Loucy (cell line): ENCODE measurements around the gene GPATCH2L.

Source experiments
- H2AFZ ChIP-seq: fragments of 200-600 bp; sonication (generic); 2 replicates; pipeline ENCODE4 v1.6.0; 2016; ENCODE audit warnings: antibody characterized with exemption, mild to moderate bottlenecking, low read length, moderate library complexity
- H3F3A ChIP-seq: fragments of 200-600 bp; 2 replicates; pipeline ENCODE4 v1.6.0; 2016; ENCODE audit warnings: antibody characterized with exemption, low read depth, mild to moderate bottlenecking
- H3K27me3 ChIP-seq: fragments of 200-600 bp; sonication (generic); 2 replicates; pipeline ENCODE4 v1.6.1; 2014; ENCODE audit warnings: low read length, mild to moderate bottlenecking; ENCODE audit not compliant: insufficient read depth, poor library complexity, severe bottlenecking
- H3K36me3 ChIP-seq: fragments of 200-600 bp; sonication (generic); 2 replicates; pipeline ENCODE4 v1.6.1; 2016; ENCODE audit warnings: low read length; ENCODE audit not compliant: insufficient read depth
- H3K4me1 ChIP-seq: fragments of 200-600 bp; sonication (generic); 2 replicates; pipeline ENCODE4 v1.5.1; 2014; ENCODE audit warnings: low read length, mild to moderate bottlenecking; ENCODE audit not compliant: insufficient read depth, poor library complexity, severe bottlenecking
- H3K4me2 ChIP-seq: fragments of 200-600 bp; sonication (generic); 2 replicates; pipeline ENCODE4 v1.6.0; 2014; ENCODE audit warnings: antibody characterized with exemption, low read length, low read depth, mild to moderate bottlenecking; ENCODE audit not compliant: poor library complexity, severe bottlenecking
- H3K4me3 ChIP-seq: fragments of 200-600 bp; sonication (generic); 2 replicates; pipeline ENCODE4 v1.5.1; 2014; ENCODE audit warnings: low read length, mild to moderate bottlenecking, mixed read lengths; ENCODE audit not compliant: poor library complexity, severe bottlenecking
- H3K79me2 ChIP-seq: fragments of 200-600 bp; sonication (generic); 2 replicates; pipeline ENCODE4 v1.6.1; 2014; ENCODE audit warnings: low read length; ENCODE audit not compliant: insufficient read depth
- H3K9ac ChIP-seq: fragments of 200-600 bp; sonication (generic); 2 replicates; pipeline ENCODE4 v1.6.0; 2014; ENCODE audit warnings: mild to moderate bottlenecking, low read depth, low read length, moderate library complexity; ENCODE audit not compliant: poor library complexity, severe bottlenecking
- H3K9me2 ChIP-seq: fragments of 200-600 bp; sonication (generic); replicated peaks from 2 replicates; pipeline ENCODE4 v1.6.1; 2016; ENCODE audit warnings: low read depth, low read length, mixed read lengths
- H3K9me3 ChIP-seq: fragments of 200-600 bp; sonication (generic); 2 replicates; pipeline ENCODE4 v1.6.1; 2014; ENCODE audit warnings: mild to moderate bottlenecking, antibody characterized with exemption, low read length, low read depth; ENCODE audit not compliant: insufficient read depth
- H4K20me1 ChIP-seq: fragments of 200-600 bp; sonication (generic); 2 replicates; pipeline ENCODE4 v1.6.0; 2014; ENCODE audit warnings: antibody characterized with exemption, low read length, mild to moderate bottlenecking; ENCODE audit not compliant: insufficient read depth, poor library complexity, severe bottlenecking
- CTCF ChIP-seq: fragments of 200-600 bp; sonication (generic); conservative IDR thresholded peaks from 2 replicates; pipeline ENCODE4 v1.5.1; 2014; ENCODE audit warnings: mild to moderate bottlenecking, antibody characterized with exemption, low read length
- EZH2phosphoT487 ChIP-seq: fragments of 200-600 bp; IDR thresholded peaks from 2 replicates; pipeline ENCODE4 v1.6.1; 2018; ENCODE audit warnings: antibody characterized with exemption, mild to moderate bottlenecking, moderate library complexity, borderline replicate concordance

The GPATCH2L gene

DNA sequence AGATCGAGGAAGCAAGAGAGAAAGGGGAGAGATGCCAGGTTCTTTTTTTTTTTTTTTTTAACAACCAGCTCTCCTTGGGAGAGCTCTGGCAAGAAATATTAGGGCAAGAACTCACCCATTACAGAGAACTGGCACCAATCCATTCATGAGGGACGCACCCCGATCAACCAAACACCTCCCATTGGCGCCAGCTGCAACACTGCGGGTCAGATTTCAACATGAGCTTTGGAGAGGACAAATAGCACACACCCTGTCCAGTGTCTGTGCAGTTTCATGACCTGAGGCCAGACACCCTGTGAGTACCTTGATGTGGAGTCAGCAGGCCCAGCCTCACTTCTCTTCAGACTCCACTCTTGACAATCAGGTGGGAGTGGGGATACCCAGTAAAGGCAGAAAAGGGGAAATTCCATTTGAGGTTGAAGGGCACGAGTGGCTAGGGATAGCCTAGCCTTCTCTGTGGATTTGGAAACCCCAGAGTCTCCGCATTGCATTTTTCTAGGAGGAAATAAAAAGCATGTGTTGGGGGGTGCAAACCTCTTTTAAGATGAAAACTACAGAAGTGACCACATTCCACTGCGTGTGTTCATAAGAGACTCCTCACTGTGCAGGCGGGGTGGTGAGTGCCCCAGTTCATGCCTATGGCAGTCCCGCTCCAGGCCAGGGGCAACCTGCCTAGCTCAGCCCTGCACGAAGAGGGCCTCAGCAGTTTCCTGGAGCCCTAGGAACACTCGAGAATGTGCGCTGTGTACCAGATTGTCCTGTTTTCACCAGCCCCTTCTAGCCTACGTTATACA, 42.4 kb upstream of the GPATCH2L start:
- Histone ChIP-seq H2AFZ (no peak overlapping the region), H3K4me3 (no peak overlapping the region), H3F3A (no peaks in the 10 kb centered on the region), H3K9ac (no peak overlapping the region), H4K20me1 (no peaks in the 10 kb centered on the region), H3K4me2 (no peak overlapping the region), H3K9me3 (no peaks in the 10 kb centered on the region), H3K4me1 (no peaks in the 10 kb centered on the region), H3K9me2 (no peaks in the 10 kb centered on the region), H3K36me3 (no peaks in the 10 kb centered on the region), H3K27me3 (no peaks in the 10 kb centered on the region), H3K79me2 (no peaks in the 10 kb centered on the region)
- TF ChIP-seq CTCF (no peak), EZH2phosphoT487 (no peak)

DNA sequence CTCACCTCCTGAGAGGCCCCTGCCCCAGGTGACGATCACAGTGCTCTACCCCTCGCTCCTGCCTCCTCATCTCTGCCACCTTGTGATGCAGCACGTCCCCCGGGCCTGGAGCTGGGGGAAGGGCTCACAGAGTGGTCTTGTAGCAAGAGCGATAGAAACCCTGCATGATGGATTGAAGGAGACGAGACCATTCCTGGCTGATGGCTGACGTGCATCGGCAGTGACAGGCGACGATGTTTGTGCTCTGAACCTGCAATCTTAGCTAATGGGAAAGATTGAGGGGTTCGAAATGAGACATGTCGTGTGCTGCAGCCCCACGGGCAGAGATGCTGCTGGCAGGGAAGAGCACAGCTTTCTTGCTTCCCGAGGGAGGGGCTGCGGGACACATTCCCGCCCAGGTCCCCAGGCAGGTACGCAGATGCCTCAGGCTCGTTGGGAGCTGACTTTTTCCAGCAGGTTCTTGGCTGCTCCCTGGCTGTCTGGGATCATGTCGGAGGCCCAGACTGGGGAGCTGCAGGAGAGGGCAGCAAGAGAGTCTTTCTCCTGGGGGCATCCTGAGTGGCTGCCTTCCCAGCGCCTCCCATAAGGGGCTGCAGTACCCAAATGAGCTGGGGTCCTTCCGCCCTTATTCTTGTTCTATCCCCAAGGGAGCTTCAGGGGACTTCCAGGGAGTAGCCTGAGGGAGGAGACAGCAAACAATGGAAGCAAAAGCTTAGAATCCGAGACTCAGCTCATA, 38.7 kb upstream of the GPATCH2L start:
- Histone ChIP-seq H3K9me3 (no peaks in the 10 kb centered on the region), H3K4me2 (no peak overlapping the region), H3K4me1 (no peaks in the 10 kb centered on the region), H3K36me3 (no peaks in the 10 kb centered on the region), H4K20me1 (no peaks in the 10 kb centered on the region), H3F3A (no peaks in the 10 kb centered on the region), H3K9ac (no peak overlapping the region), H2AFZ (no peak overlapping the region), H3K4me3 (no peak overlapping the region), H3K27me3 (no peaks in the 10 kb centered on the region), H3K9me2 (no peaks in the 10 kb centered on the region), H3K79me2 (no peaks in the 10 kb centered on the region)
- TF ChIP-seq CTCF (no peak), EZH2phosphoT487 (no peak)

GRCh38 chr14:76113691-76114090, 38.0 kb upstream of the GPATCH2L start:
- H3K79me2 ChIP-seq: no peaks in the 10 kb centered on the region
- no peaks in the 10 kb centered on the region for H3K9me3 ChIP-seq
- no peaks in the 10 kb centered on the region for H3K9me2 ChIP-seq
- H3K4me2 ChIP-seq: no peak overlapping the region
- no peaks in the 10 kb centered on the region for H3K36me3 ChIP-seq
- H3F3A ChIP-seq: no peaks in the 10 kb centered on the region
- H3K27me3 ChIP-seq: no peaks in the 10 kb centered on the region
- H2AFZ ChIP-seq: no peak overlapping the region
- no peak overlapping the region for H3K9ac ChIP-seq
- no peaks in the 10 kb centered on the region for H3K4me1 ChIP-seq
- TF ChIP-seq EZH2phosphoT487: no peak
- no peak for TF ChIP-seq CTCF
- H3K4me3 ChIP-seq: no peak overlapping the region
- no peaks in the 10 kb centered on the region for H4K20me1 ChIP-seq
